ENCODE measurements around the gene TDP2. TPM values are rescaled to one million over a fixed set of nuclear protein-coding genes. Genes with fewer than 3 reads are reported as not detected.
A peak's percentile ranks its signal among the peaks of the same experiment; 100 is the strongest.
"Not testable (repeated sequence)": the region's sequence is repeated elsewhere in the genome, so short reads cannot be mapped to it uniquely, and the experiment has no call there.

Gene TDP2
- total and polyA plus RNA-seq, 8 donors: 18.7 to 112 (median 27.5) TPM

DNA sequence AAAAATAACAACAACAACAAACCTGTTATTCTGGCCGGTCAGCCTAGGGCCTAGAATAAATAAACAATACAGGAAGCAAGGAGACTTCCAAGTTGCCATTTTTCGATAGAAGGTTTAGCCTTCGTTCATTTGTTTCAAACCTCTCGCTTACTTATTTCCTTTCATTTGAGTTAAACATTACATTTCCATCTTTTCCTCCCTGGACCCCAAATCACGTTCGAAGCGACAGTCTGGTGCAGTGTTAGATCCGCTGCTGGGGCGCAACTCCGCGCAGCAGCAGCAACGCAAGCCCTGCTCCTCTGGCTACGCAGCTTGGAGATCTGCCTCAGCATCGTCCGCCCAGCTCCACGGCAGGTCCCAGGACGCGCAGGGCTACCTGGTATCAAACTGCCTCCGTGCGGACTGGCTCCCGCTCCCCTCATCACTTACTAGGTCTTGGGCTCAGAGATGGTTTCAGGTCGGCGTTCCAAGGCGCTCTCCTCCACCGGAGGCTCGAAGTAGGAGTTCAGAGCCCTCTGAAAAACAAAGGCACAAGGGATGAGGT lies 530 bp downstream of the TDP2 start:
- TF ChIP-seq EP300 (IDR thresholded peaks at IDR 0.05): no peak
- no peak for TF ChIP-seq POLR2AphosphoS5 (IDR thresholded peaks at IDR 0.05)
- TF ChIP-seq POLR2A (IDR thresholded peaks at IDR 0.05): no peak
- TF ChIP-seq, protein P1, sequence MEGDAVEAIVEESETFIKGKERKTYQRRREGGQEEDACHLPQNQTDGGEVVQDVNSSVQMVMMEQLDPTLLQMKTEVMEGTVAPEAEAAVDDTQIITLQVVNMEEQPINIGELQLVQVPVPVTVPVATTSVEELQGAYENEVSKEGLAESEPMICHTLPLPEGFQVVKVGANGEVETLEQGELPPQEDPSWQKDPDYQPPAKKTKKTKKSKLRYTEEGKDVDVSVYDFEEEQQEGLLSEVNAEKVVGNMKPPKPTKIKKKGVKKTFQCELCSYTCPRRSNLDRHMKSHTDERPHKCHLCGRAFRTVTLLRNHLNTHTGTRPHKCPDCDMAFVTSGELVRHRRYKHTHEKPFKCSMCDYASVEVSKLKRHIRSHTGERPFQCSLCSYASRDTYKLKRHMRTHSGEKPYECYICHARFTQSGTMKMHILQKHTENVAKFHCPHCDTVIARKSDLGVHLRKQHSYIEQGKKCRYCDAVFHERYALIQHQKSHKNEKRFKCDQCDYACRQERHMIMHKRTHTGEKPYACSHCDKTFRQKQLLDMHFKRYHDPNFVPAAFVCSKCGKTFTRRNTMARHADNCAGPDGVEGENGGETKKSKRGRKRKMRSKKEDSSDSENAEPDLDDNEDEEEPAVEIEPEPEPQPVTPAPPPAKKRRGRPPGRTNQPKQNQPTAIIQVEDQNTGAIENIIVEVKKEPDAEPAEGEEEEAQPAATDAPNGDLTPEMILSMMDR (IDR thresholded peaks at IDR 0.05): no peak
- H3K4me1 ChIP-seq: peaks cover 9 to 53% (median 40%) of the 10 kb centered on the region in 4 donors
- H3K9me3 ChIP-seq: peaks cover 0 to 9% (median 0%) of the 10 kb centered on the region in 4 donors
- peak overlapping the region; percentile 87 to 93 (median 93) for H3K27ac ChIP-seq
- peak; percentile 52 to 76 for DNase-seq
- H3K36me3 ChIP-seq: peaks cover 4 to 33% (median 28%) of the 10 kb centered on the region in 4 donors
- no peaks in the 10 kb centered on the region for H3K27me3 ChIP-seq
- WGBS, 5 donors: 0 to 1% (median 0%) methylated on average over 18 to 26 of the region's 26 CpGs
- peak overlapping the region; percentile 70 to 90 (median 81) for H3K4me3 ChIP-seq
- intact Hi-C loops (cut with DNase I; ENCODE audit: low total_unique reads): no loop called here

DNA sequence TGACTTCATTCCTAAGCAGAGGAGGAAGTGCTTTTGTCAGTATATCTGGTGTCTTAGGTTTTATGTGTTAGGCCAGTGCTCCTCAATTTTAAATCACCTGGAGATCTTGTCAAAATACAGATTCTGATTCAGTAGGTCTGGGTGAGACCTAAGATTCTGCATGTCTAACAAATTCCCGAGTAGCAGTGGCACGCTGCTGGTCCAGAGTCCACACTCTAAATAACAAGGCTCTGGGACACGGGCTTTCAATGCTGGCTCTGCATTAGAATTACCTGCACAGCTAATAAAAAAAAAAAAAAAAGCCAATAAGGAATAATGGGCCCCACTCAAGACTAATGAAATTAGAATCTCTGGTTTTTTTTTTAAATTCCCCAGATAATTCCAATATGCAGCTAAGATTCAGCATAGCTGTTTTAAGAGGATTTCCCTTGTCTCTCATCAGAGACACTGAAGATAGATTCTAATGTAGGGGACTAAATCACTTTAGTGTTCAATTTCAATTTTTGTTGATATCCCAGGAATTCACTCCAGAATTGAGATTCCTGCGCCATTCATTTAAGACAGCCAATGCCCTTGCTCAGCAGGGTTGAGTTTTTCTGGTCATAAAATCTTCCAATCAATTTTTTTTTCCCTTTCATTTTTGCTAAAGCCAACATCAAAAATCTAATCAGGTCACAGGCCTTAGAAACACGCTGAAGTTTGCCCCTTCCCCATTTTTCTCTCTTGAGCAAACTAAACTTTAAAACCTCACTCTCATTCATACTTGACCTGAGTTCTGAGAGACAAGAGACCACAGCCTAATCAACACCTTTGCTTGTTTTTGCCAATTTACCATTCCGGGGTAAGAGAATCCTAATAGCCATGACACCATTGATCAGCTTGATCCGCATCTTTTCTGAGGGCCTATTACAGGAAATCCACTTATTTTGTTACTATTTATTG lies 2.4 kb downstream of the TDP2 start:
- Histone ChIP-seq H3K4me3 (peak overlapping the region in 2 of 4 donors; percentile 80 to 82), H3K4me1 (peaks cover 9 to 57% (median 40%) of the 10 kb centered on the region in 4 donors), H3K27ac (no peak overlapping the region), H3K9me3 (no peaks in the 10 kb centered on the region), H3K36me3 (peaks cover 4 to 37% (median 30%) of the 10 kb centered on the region in 4 donors), H3K27me3 (no peaks in the 10 kb centered on the region)
- intact Hi-C loops (cut with DNase I; ENCODE audit: low total_unique reads): no loop called here
- no peak for DNase-seq
- 75 to 88% (median 79%) methylated on average over 7 of the region's 7 CpGs for WGBS, 5 donors
- no peak for TF ChIP-seq EP300 (IDR thresholded peaks at IDR 0.05)

DNA sequence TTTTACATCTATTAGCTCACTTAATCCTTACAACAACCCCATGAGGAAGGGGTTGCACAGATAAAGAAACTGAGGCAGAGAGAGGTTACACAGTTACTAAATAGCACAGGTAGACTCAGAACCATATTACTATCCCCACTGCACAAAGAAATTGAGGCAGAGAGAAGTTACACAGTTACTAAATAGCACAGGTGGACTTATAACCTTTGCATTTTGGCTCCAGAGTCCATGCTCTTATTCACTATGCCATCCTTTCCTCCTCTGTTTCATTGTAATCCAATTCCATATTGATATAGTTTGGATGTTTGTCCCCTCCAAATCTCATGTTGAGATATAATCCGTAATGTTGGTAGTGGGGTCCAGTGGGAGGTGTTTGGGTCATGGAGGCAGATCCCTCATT lies 3.5 kb downstream of the TDP2 start:
- TF ChIP-seq EP300 (IDR thresholded peaks at IDR 0.05) (no peak), POLR2A (IDR thresholded peaks at IDR 0.05) (no peak), POLR2AphosphoS5 (IDR thresholded peaks at IDR 0.05) (no peak)
- TF ChIP-seq, protein P1 (IDR thresholded peaks at IDR 0.05): no peak
- Histone ChIP-seq H3K9me3 (no peaks in the 10 kb centered on the region), H3K4me3 (no peak overlapping the region), H3K36me3 (peaks cover 4 to 42% (median 33%) of the 10 kb centered on the region in 4 donors), H3K27me3 (no peaks in the 10 kb centered on the region), H3K4me1 (peaks cover 9 to 51% (median 35%) of the 10 kb centered on the region in 4 donors), H3K27ac (no peak overlapping the region)
- WGBS, 5 donors: 93 to 100% (median 97%) methylated on average over 1 of the region's 1 CpG
- DNase-seq: no peak
- intact Hi-C loops (cut with DNase I; ENCODE audit: low total_unique reads): no loop called here

DNA sequence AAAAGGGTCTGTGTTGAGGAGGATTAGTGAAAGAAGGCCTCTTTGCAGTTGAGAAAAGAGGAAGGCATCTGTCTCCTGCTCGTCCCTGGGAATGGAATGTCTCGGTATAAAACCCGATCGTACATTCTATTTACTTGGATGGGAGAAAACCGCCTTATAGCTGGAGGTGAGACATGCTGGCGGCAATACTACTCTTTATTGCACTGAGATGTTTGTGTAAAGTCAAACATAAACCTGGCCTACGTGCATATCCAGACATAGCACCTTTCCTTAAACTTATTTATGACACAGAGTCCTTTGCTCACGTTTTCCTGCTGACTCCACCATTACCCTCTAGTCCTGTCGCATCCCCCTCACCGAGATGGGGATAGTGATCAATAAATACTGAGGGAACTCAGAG lies 4.5 kb downstream of the TDP2 start:
- Histone ChIP-seq H3K27ac (no peak overlapping the region), H3K4me1 (peaks cover 9 to 42% (median 26%) of the 10 kb centered on the region in 4 donors), H3K27me3 (no peaks in the 10 kb centered on the region), H3K4me3 (no peak overlapping the region), H3K36me3 (peaks cover 4 to 46% (median 38%) of the 10 kb centered on the region in 4 donors), H3K9me3 (no peaks in the 10 kb centered on the region)
- no peak for DNase-seq
- WGBS, 5 donors: 76 to 94% (median 89%) methylated on average over 10 of the region's 10 CpGs
- intact Hi-C loops (cut with DNase I; ENCODE audit: low total_unique reads): no loop called here
- TF ChIP-seq, protein P1 (IDR thresholded peaks at IDR 0.05): no peak
- no peak for TF ChIP-seq EP300 (IDR thresholded peaks at IDR 0.05)
- TF ChIP-seq POLR2AphosphoS5 (IDR thresholded peaks at IDR 0.05): no peak
- TF ChIP-seq POLR2A (IDR thresholded peaks at IDR 0.05): no peak

DNA sequence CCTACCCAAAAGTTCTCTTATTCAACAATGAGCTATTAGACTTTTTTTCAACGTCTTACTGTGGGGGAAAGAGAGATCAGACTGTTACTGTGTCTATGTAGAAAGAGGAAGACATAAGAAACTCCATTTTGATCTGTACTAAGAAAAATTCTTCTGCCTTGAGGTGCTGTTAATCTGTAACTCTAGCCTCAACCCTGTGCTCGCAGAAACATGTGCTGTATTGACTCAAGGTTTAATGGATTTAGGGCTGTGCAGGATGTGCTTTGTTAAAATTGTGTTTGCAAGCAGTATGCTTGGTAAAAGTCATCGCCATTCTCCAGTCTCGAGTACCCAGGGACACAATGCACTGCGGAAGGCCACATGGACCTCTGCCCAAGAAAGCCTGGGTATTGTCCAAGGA lies 4.9 kb downstream of the TDP2 start:
- DNase-seq; H3K27me3 ChIP-seq; H3K4me3 ChIP-seq; H3K27ac ChIP-seq; intact Hi-C loops (cut with DNase I; ENCODE audit: low total_unique reads); H3K9me3 ChIP-seq: not testable (repeated sequence)
- H3K4me1 ChIP-seq: peaks cover 9 to 42% (median 26%) of the 10 kb centered on the region in 4 donors
- WGBS, 5 donors: 40 to 74% (median 52%) methylated on average over 5 of the region's 5 CpGs
- H3K36me3 ChIP-seq: peaks cover 4 to 46% (median 43%) of the 10 kb centered on the region in 4 donors

All from stomach (tissue), 9 donors.